HL-60 (cell line): ENCODE data around the gene FHIT.
"Not testable (repeated sequence)": the region's sequence is repeated elsewhere in the genome, so short reads cannot be mapped to it uniquely, and the experiment has no call there.

Source experiments
- DNase-seq, 2 experiments: peaks; one replicate each; pipeline ENCODE4 v3.0.0-alpha.2; 2010 to 2020; ENCODE audit warnings: low read depth in 1 of 2, low spot score in 1 of 2
- H3K27ac ChIP-seq: fragments of 250-450 bp; sonication (Bioruptor Pico); replicated peaks from 2 replicates; pipeline ENCODE4 v1.5.1; 2020; ENCODE audit warnings: mild to moderate bottlenecking, moderate library complexity
- H3K27me3 ChIP-seq: fragments of 250-450 bp; sonication (Bioruptor Pico); 2 replicates; pipeline ENCODE4 v1.5.1; 2021; ENCODE audit warnings: mild to moderate bottlenecking, moderate library complexity; ENCODE audit not compliant: insufficient read depth, poor library complexity, severe bottlenecking
- H3K4me3 ChIP-seq: replicated peaks from 2 replicates; pipeline ENCODE4 v1.5.1; 2011; ENCODE audit warnings: mild to moderate bottlenecking, control low read depth, low read length; ENCODE audit not compliant: insufficient read depth
- CTCF ChIP-seq: IDR thresholded peaks from one replicate; pipeline ENCODE4 v1.5.1; 2011; ENCODE audit warnings: low read length, control low read depth, inconsistent platforms; ENCODE audit not compliant: insufficient read depth
- GABPA ChIP-seq: IDR thresholded peaks from 2 replicates; pipeline ENCODE4 v1.6.1; 2012; ENCODE audit warnings: low read depth
- POLR2AphosphoS5 ChIP-seq: IDR thresholded peaks from 2 replicates; pipeline ENCODE4 v1.6.1; 2012; ENCODE audit warnings: low read depth
- REST ChIP-seq: IDR thresholded peaks from 2 replicates; pipeline ENCODE4 v1.6.1; 2012; ENCODE audit warnings: low read depth; ENCODE audit not compliant: insufficient replicate concordance
- SPI1 ChIP-seq: IDR thresholded peaks from 2 replicates; pipeline ENCODE4 v1.6.1; 2012; ENCODE audit warnings: low read depth, mild to moderate bottlenecking, borderline replicate concordance

The FHIT gene

GRCh38 chr3:59936472-59936871, 1314.8 kb downstream of the FHIT start:
- no peaks in the 10 kb centered on the region for H3K27me3 ChIP-seq
- no peak overlapping the region for H3K27ac ChIP-seq
- no peak for DNase-seq
- no peak for TF ChIP-seq POLR2AphosphoS5
- no peak for TF ChIP-seq GABPA
- TF ChIP-seq CTCF = no peak
- TF ChIP-seq REST = no peak
- TF ChIP-seq SPI1 = no peak
- no peak overlapping the region for H3K4me3 ChIP-seq

DNA sequence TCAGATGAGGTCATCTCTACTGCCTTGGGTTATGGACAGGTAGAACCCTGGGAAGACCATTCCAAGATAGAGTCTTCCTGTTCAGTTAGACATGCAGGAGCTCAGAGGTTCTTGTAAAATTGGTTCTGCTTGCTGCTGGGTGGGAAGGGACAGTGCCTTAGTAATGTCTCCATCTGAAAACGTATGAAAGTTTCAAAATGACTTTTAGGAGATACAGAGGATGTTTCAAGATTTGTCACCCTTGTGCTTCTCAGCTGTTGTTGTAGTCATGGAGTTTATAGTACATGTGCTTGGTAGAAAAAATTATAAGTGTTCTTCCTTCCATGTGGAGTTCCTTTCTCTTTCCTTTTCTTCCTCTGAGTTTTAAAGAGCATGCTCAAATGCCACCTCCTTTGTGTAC, 1316.2 kb downstream of the FHIT start:
- Histone ChIP-seq H3K27me3 (no peaks in the 10 kb centered on the region), H3K27ac (no peak overlapping the region), H3K4me3 (no peak overlapping the region)
- TF ChIP-seq POLR2AphosphoS5 (no peak), CTCF (no peak), REST (no peak), SPI1 (no peak), GABPA (no peak)
- no peak for DNase-seq

DNA sequence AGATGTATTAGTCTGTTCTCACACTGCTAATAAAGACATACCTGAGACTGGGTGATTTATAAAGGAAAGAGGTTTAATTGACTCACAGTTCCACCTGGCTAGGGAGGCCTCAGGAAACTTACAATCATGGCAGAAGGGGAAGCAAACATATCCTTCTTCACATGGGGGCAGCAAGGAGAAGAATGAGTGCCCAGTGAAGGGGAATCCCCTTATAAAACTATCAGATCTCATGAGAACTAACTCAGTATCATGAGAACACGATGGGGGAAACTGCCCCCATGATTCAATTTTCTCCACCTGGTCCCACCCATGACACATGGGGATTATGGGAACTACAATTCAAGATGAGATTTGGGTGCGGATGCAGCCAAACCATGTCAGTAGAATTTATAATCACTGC, 1316.7 kb downstream of the FHIT start:
- DNase-seq, H3K27ac ChIP-seq, H3K27me3 ChIP-seq, H3K4me3 ChIP-seq: not testable (repeated sequence)

DNA sequence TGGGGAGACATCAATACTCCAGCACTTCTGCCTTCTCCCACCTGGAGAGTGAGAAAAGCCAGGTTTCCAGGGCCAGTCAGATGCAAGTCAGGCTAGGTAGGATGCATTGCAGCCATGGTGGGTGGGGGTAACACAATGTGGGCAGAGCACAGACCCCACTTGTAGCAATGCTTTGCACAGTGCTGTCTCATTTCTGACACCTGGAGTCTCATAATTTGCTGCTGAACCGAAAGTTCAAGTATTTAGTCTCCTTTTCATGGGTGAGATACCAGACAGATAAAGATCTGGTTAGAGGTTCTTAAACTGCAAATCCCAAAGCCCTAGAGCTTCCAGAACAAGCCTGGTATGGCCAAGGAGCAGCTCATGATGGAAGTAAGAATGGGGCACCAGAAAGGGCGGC, 1321.1 kb downstream of the FHIT start:
- no peaks in the 10 kb centered on the region for H3K27me3 ChIP-seq
- TF ChIP-seq REST (no peak), GABPA (no peak), SPI1 (no peak), POLR2AphosphoS5 (no peak), CTCF (no peak)
- no peak overlapping the region for H3K4me3 ChIP-seq
- H3K27ac ChIP-seq = no peak overlapping the region
- no peak for DNase-seq
